K562 (cell line): ENCODE data around the gene USP22. TPM values are rescaled to one million over a fixed set of nuclear protein-coding genes. Genes with fewer than 3 reads are reported as not detected.

ENCODE experiments used
- BRD4 ChIP-seq: fragments of 200-600 bp; sonication (generic); IDR thresholded peaks from 2 replicates; pipeline ENCODE4 v1.6.1; 2017; ENCODE audit warnings: inconsistent platforms
- CCNT2 ChIP-seq: IDR thresholded peaks from 2 replicates; pipeline ENCODE4 v1.6.1; 2011; ENCODE audit warnings: borderline replicate concordance, low read depth, mild to moderate bottlenecking, moderate library complexity, mixed read lengths, low read length; ENCODE audit not compliant: insufficient read length; ENCODE audit errors: extremely low read depth
- CREB1 ChIP-seq, 2 experiments: sonication (generic) in 1 of 2; formaldehyde crosslinking in 1 of 2; IDR thresholded peaks; 2 replicates each; pipeline versions ENCODE4 v1.6.1 to v1.8.0; 2012 to 2022; ENCODE audit warnings: inconsistent platforms in 1 of 2, mild to moderate bottlenecking in 1 of 2, missing genetic modification reagents in 1 of 2, moderate library complexity in 1 of 2
- CREM ChIP-seq: IDR thresholded peaks from 2 replicates; pipeline ENCODE4 v1.6.1; 2014; ENCODE audit warnings: antibody characterized with exemption, low read depth
- CTCF ChIP-seq, 3 experiments: IDR thresholded peaks in 2 of 3; conservative IDR thresholded peaks in 1 of 3; 2 replicates each; pipeline ENCODE4 v1.5.1; 2011 to 2012; ENCODE audit warnings: low read length in 3 of 3, mild to moderate bottlenecking in 3 of 3, control low read depth in 2 of 3, improper control_type of control experiment in 1 of 3, inconsistent platforms in 1 of 3, low read depth in 1 of 3, mixed read lengths in 1 of 3, moderate library complexity in 1 of 3; ENCODE audit not compliant: insufficient read depth in 2 of 3
- ETV5 ChIP-seq: sonication (generic); formaldehyde crosslinking; IDR thresholded peaks from 2 replicates; pipeline ENCODE4 v1.4.0; 2020; ENCODE audit warnings: low read depth, mild to moderate bottlenecking, missing genetic modification reagents
- FOSL1 ChIP-seq: fragments of 200-800 bp; sonication (Bioruptor generic); conservative IDR thresholded peaks from 2 replicates; pipeline ENCODE4 v1.6.1; 2016; ENCODE audit warnings: missing genetic modification characterization, missing compliant biosample characterization
- HCFC1 ChIP-seq: IDR thresholded peaks from 2 replicates; pipeline ENCODE4 v1.6.1; 2012; ENCODE audit warnings: low read depth, low read length, improper control_type of control experiment
- HDAC2 ChIP-seq: fragments of 450-650 bp; IDR thresholded peaks from 2 replicates; pipeline ENCODE4 v1.6.1; 2016; ENCODE audit warnings: mild to moderate bottlenecking
- NR2C1 ChIP-seq, 2 experiments: fragments of 450-650 bp; IDR thresholded peaks; 2 replicates each; pipeline ENCODE4 v1.6.1; 2017; ENCODE audit warnings: mild to moderate bottlenecking in 2 of 2, antibody characterized with exemption in 1 of 2, inconsistent platforms in 1 of 2, missing compliant biosample characterization in 1 of 2, missing genetic modification characterization in 1 of 2
- PHF20 ChIP-seq: fragments of 450-650 bp; IDR thresholded peaks from 2 replicates; pipeline ENCODE4 v1.6.1; 2018; ENCODE audit not compliant: partially characterized antibody
- POLR2B ChIP-seq: fragments of 450-650 bp; IDR thresholded peaks from 2 replicates; pipeline ENCODE4 v1.6.1; 2018; ENCODE audit warnings: low read depth; ENCODE audit not compliant: partially characterized antibody
- PTBP1 ChIP-seq: fragments of 200-400 bp; formaldehyde crosslinking; IDR thresholded peaks from 2 replicates; pipeline ENCODE4 v1.6.1; 2017; ENCODE audit warnings: low read depth, low read length
- SAFB ChIP-seq: fragments of 200-400 bp; formaldehyde crosslinking; IDR thresholded peaks from 2 replicates; pipeline ENCODE4 v1.6.1; 2017; ENCODE audit warnings: low read depth, low read length, borderline replicate concordance
- SIN3A ChIP-seq, 2 experiments: fragments of 150-350 bp in 1 of 2; IDR thresholded peaks; 2 replicates each; pipeline ENCODE4 v1.6.1; 2011 to 2016; ENCODE audit warnings: borderline replicate concordance in 2 of 2, low read depth in 2 of 2, low read length in 2 of 2, mild to moderate bottlenecking in 2 of 2, moderate library complexity in 2 of 2; ENCODE audit not compliant: control insufficient read depth in 1 of 2
- SMAD1 ChIP-seq: fragments of 150-350 bp; IDR thresholded peaks from 2 replicates; pipeline ENCODE4 v1.6.1; 2014; ENCODE audit warnings: low read length, low read depth; ENCODE audit not compliant: partially characterized antibody
- SMARCA4 ChIP-seq: fragments of 450-650 bp; IDR thresholded peaks from 2 replicates; pipeline ENCODE4 v1.6.1; 2016
- SMARCE1 ChIP-seq: fragments of 450-650 bp; IDR thresholded peaks from 2 replicates; pipeline ENCODE4 v1.7.1; 2016; ENCODE audit warnings: mild to moderate bottlenecking
- SMC3 ChIP-seq: conservative IDR thresholded peaks from 2 replicates; pipeline ENCODE4 v1.6.1; 2011; ENCODE audit warnings: low read depth, low read length, improper control_type of control experiment; ENCODE audit not compliant: insufficient read depth
- TRIM24 ChIP-seq, 2 experiments: fragments of 450-650 bp; IDR thresholded peaks; 2 replicates each; pipeline ENCODE4 v1.6.1; 2016
- ZBED1 ChIP-seq: IDR thresholded peaks from 2 replicates; pipeline ENCODE4 v1.6.1; 2014
- ZNF395 ChIP-seq: fragments of 200-800 bp; sonication (Bioruptor generic); IDR thresholded peaks from 2 replicates; pipeline ENCODE4 v1.6.1; 2017; ENCODE audit warnings: missing genetic modification characterization, missing compliant biosample characterization
- polyA plus RNA-seq, 8 experiments: library from polyadenylated mRNA; depleted of rRNA in 4 of 8; stranded (reverse) in 5 of 8; unstranded in 3 of 8; fragments of >200 nt; fragmentation: Nextera tagmentation in 2 of 8; fragmentation: Illumina TruSeq in 1 of 8; extraction: Ambion mirVana in 2 of 8; extraction: Trizol in 1 of 8; gene quantifications; 2 replicates each; pipeline versions ENCODE4 v1.2.1 to v1.2.3, GENCODE V29; 2011 to 2014; ENCODE audit warnings: inconsistent platforms in 1 of 8, missing spikeins in 1 of 8
- total RNA-seq, 7 experiments: library from RNA; depleted of rRNA in 6 of 7; stranded (reverse); fragments of >200 nt in 6 of 7; fragmentation: Illumina TruSeq in 2 of 7; extraction: Trizol in 2 of 7; gene quantifications; 2 replicates each; pipeline versions ENCODE4 v1.2.1 to v1.2.3, GENCODE V29; 2011 to 2021; ENCODE audit warnings: low replicate concordance in 1 of 7

The USP22 gene
- total and polyA plus RNA-seq, 9 of the 15 experiments (the other 6 are each of a cell fraction or from before 2014, with no cell fraction given), result 6.5 to 113 (median 58.9) TPM

GRCh38 chr17:21043296-21044232 is 753 bp upstream of the USP22 start (continued):
- TF ChIP-seq ZNF395 (CRISPR knock-in tag) (no peak), CREM (peak; percentile 74), SIN3A (IDR thresholded peaks at IDR 0.05; ENCODE audit: borderline replicate concordance in 2 of 2, control insufficient read depth in 1 of 2, low read depth in 2 of 2, low read length in 2 of 2) (peak in 1 of 2 experiments; percentile 45; a peak in 1 of 4 replicates), CREB1 (IDR thresholded peaks at IDR 0.05) (peak; percentile 9; the same call in 1 of the 2 replicates), CREB1 (CRISPR knock-in tag; IDR thresholded peaks at IDR 0.05) (no peak), CCNT2 (peak; percentile 34), FOSL1 (no peak), HCFC1 (peak; percentile 46), TRIM24 (IDR thresholded peaks at IDR 0.05) (peak in 1 of 2 experiments; percentile 63; a peak in 2 of 4 replicates), HDAC2 (peak; percentile 14; the same call in 1 of the 2 replicates), POLR2B (peak; percentile 58), PTBP1 (no peak), SMAD1 (no peak), SMC3 (no peak), SAFB (no peak), ZBED1 (no peak), SMARCA4 (peak; percentile 63; the same call in 1 of the 2 replicates), NR2C1 (IDR thresholded peaks at IDR 0.05) (no peak), NR2C1 (tag; IDR thresholded peaks at IDR 0.05) (no peak), BRD4 (peak; percentile 43; the same call in 1 of the 2 replicates), ETV5 (CRISPR knock-in tag) (no peak), PHF20 (peak; percentile 45), SMARCE1 (peak; percentile 60), CTCF (IDR thresholded peaks at IDR 0.05 in 2 of 3, conservative IDR thresholded peaks at IDR 0.05 in 1 of 3; ENCODE audit: insufficient read depth in 2 of 3, low read depth in 1 of 3, low read length in 3 of 3) (peak; percentile 57 to 81 (median 76))
